PFSK-1 (cell line): Measurements from ENCODE around the gene SQSTM1.

ENCODE experiments used
- FOXP2 ChIP-seq: optimal IDR thresholded peaks from 2 replicates; pipeline ENCODE3; 2011; ENCODE audit warnings: borderline replicate concordance, control low read depth, inconsistent platforms; ENCODE audit not compliant: insufficient read depth; ENCODE audit errors: extremely low read length, extremely low read depth
- POLR2AphosphoS5 ChIP-seq: IDR thresholded peaks from 2 replicates; pipeline ENCODE4 v1.6.1; 2012; ENCODE audit warnings: low read depth, mild to moderate bottlenecking, control low read depth, low read length, moderate library complexity
- REST ChIP-seq, 2 experiments: IDR thresholded peaks; 2 replicates each; pipeline versions ENCODE4 v1.6.1 to v1.8.0; 2011 to 2012; ENCODE audit warnings: low read depth in 2 of 2, low read length in 2 of 2, control low read depth in 1 of 2, inconsistent platforms in 1 of 2, mild to moderate bottlenecking in 1 of 2, moderate library complexity in 1 of 2; ENCODE audit not compliant: insufficient read depth in 1 of 2
- SIN3A ChIP-seq: IDR thresholded peaks from 2 replicates; pipeline ENCODE4 v1.6.1; 2012; ENCODE audit warnings: mild to moderate bottlenecking, low read length, moderate library complexity, borderline replicate concordance; ENCODE audit not compliant: insufficient read depth
- TAF1 ChIP-seq: IDR thresholded peaks from 2 replicates; pipeline ENCODE4 v1.6.1; 2012; ENCODE audit warnings: low read length, control low read depth, borderline replicate concordance; ENCODE audit not compliant: insufficient read depth

SQSTM1 gene

DNA sequence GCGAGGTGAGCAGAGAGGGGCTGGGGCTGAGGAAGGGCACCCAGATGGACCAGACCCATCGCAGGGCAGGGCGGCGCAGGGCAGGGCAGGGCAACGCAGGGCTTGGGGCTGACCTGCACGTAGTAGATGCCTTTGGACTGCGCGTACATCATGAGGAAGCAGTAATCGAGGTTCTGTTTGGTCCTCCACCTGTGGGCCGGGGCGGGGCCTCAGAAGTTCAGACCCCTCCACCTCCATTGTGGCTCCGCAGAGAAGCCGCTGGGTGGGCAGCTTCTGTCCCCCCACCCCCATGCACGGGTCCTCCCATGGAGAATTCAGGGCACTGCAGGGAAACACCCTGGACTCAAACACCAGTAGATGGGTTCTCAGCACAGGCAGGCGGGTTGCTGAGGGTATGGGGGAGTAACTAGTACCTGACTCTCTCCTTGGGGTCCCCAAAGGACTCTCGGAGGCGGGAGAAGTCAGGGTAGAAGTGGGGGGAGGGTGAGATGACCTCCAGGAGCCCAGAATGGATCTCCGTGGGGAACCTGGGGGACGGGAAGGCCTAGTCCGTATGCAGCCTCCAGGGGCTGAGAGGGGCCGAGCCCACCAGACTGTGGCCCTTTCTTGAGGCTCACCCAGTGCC, 20.5 kb upstream of the SQSTM1 start:
- no peak for TF ChIP-seq REST (IDR thresholded peaks at IDR 0.05; ENCODE audit: insufficient read depth in 1 of 2, low read depth in 2 of 2, low read length in 2 of 2)

DNA sequence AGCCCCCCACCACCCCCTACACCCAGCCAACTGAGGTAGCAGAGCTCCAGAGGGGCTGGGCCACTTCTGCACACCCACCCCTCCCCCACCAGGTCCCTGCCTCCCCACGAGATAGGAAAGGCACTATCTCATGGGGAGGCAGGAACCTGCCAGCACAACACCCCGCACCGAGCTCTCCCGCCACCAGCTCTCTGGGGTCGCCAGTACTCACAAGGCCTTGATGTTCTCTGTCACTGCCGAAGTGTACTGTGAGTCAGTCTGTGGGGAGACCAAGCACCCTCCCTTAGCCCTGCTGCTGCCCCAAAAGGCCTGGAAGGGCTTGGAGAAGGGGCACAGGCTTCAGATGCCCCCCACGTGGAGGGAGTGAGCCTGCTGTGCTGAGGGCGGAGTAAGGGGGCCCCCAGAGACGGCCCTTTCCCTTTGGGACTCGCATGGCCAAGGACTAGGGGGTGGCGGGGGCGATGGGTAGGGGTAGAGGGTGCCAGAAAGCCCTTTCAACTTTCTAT, 20.0 kb upstream of the SQSTM1 start:
- TF ChIP-seq POLR2AphosphoS5, result no peak
- TF ChIP-seq TAF1, result no peak
- no peak for TF ChIP-seq SIN3A
- TF ChIP-seq FOXP2, result no peak

DNA sequence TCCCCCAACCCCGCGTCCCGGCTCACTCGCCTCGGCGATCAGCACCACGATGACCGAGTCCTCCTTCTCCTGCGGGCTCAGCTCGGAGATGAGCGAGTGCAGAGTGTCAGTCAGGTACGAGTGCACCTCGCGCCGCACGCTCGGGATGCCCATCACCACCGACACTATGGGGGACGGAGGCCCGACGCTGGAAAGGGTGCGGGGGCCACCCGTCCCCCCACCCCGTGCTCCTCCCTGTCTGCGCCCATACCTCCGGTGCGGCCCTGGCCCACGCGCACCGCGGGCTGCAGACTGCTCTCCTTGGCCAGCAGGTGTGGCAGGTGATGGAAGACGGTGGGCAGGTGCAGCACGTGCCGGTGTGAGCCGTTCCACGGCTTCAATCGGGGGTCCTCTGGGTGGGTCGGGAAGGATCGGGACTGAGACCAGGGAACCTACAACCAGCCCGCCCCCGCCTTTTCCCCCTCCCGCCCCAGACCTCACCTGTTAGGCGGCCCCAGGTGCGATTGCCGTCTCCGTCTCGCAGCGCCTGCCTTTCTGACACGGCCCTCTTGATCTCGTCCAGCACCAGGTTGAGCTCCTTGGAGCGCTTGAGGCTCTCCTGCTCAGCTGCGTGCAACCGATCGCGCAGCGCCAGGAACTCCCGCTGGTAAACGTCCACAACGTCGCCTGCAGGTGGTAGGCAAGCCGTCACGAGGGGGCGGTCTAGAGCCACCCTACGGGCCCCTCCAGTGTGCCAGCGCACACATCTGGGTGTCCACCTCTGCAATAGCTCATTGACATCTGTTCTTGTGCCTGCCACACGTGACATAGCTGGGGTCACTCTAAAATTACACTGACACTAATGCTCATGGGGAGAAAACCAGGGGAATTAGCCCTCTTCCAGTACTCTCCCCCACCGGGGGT, 19.1 kb upstream of the SQSTM1 start:
- TF ChIP-seq REST (IDR thresholded peaks at IDR 0.05; ENCODE audit: insufficient read depth in 1 of 2, low read depth in 2 of 2, low read length in 2 of 2), result no peak
- TF ChIP-seq SIN3A, result no peak
- no peak for TF ChIP-seq TAF1
- no peak for TF ChIP-seq POLR2AphosphoS5

DNA sequence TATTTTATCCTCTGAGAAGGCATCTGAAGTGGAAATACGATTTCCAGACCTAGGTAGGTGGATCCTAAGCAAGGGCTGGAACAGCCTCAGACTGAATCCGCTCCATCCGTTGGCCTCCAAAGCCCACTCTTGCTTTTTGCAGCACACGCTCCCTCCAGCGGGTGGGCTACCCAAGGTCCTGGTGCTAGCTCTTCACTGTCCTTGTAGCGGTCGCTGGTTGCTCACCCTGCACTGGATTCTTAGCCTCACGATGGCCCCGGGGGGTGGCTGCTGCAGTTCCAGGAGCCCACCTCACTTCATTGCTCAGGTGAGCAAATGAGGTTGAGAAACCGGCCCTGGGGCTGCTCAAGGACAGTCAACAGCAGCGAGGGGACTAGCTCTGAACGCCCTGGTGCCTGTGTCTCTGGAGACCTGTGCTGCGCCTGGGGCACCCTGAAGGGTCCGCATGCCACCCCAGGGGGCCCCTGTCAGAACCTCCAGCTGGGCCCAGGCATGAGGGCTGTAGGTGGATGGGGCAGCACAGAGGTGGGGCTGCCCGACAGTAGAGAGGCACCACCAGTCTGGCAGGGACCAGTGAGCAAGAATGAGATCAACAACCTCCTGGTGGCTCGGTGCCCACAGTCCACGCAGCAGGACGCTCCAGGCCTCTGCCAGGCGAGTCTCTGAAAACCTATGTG, 18.4 kb upstream of the SQSTM1 start:
- TF ChIP-seq REST (IDR thresholded peaks at IDR 0.05; ENCODE audit: insufficient read depth in 1 of 2, low read depth in 2 of 2, low read length in 2 of 2) (no peak), FOXP2 (no peak), SIN3A (no peak), TAF1 (no peak), POLR2AphosphoS5 (no peak)

DNA sequence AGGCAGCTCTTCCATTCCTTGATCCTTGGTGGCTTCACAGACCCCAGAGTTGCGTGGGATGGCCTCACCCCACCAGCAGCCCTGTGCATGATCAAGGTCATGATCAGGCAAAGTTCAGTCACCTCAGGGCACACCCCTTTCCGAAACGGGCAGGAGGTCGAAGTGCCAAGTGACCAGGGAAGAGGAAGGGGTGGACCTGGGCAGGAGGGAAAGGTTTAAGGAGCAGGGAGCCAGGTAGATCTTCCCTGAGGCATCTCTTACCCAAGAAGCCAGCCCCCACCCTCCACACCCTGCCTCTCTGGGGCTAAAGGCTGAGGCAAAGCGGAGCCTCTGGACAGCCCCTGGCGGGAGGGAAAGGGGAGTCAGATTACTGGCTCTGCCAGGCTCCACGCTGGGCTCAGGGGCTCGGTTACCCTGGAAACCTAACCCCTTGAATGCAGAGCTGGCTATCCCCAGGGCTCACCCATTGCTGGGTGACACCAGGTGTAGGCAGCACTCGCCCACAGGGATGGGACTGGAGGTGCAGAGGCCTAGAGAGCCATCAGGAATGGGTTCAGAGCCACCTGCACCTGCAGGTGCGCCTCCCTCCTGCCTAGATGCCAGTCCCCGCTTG, 17.6 kb upstream of the SQSTM1 start:
- no peak for TF ChIP-seq TAF1
- TF ChIP-seq REST (IDR thresholded peaks at IDR 0.05; ENCODE audit: insufficient read depth in 1 of 2, low read depth in 2 of 2, low read length in 2 of 2), result no peak
- no peak for TF ChIP-seq FOXP2
- no peak for TF ChIP-seq POLR2AphosphoS5
- no peak for TF ChIP-seq SIN3A
